ENCODE measurements around the gene PMM1. TPM values are rescaled to one million over a fixed set of nuclear protein-coding genes. Genes with fewer than 3 reads are reported as not detected.

The PMM1 gene
- total RNA-seq, 1 donor from 2014 or later: 47.1 TPM

DNA sequence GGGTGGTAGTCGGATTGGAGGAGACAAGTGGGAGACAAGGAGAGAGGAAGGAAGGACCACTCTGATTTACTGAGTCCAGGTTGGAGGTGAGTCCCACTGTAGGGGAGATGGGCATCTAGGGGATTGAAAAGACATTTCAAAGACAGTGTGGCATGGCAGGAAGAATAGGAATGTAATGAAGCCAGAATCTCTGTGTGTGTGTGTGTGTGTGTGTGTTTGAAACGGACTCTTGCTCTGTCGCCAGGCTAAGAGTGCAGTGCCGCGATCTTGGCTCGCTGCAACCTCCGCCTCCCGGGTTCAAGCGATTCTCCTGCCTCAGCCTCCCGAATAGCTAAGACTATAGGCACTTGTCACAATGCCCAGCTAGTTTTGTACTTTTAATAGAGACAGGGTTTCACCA lies 33.1 kb downstream of the PMM1 start:
- TF ChIP-seq, protein P1, sequence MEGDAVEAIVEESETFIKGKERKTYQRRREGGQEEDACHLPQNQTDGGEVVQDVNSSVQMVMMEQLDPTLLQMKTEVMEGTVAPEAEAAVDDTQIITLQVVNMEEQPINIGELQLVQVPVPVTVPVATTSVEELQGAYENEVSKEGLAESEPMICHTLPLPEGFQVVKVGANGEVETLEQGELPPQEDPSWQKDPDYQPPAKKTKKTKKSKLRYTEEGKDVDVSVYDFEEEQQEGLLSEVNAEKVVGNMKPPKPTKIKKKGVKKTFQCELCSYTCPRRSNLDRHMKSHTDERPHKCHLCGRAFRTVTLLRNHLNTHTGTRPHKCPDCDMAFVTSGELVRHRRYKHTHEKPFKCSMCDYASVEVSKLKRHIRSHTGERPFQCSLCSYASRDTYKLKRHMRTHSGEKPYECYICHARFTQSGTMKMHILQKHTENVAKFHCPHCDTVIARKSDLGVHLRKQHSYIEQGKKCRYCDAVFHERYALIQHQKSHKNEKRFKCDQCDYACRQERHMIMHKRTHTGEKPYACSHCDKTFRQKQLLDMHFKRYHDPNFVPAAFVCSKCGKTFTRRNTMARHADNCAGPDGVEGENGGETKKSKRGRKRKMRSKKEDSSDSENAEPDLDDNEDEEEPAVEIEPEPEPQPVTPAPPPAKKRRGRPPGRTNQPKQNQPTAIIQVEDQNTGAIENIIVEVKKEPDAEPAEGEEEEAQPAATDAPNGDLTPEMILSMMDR (IDR thresholded peaks at IDR 0.05): no peak
- H3K4me1 Mint-ChIP-seq (ENCODE audit: low read depth): peaks cover 45% of the 10 kb centered on the region
- H3K27ac Mint-ChIP-seq (ENCODE audit: unreplicated experiment): peak overlapping the region; percentile 85
- H3K9me3 Mint-ChIP-seq (ENCODE audit: low read depth): no peaks in the 10 kb centered on the region
- no peaks in the 10 kb centered on the region for H3K36me3 Mint-ChIP-seq (ENCODE audit: low read depth)
- no peak overlapping the region for H3K4me3 Mint-ChIP-seq (ENCODE audit: unreplicated experiment)
- no peak for DNase-seq (ENCODE audit: low spot score)
- H3K27me3 Mint-ChIP-seq (ENCODE audit: low read depth): no peaks in the 10 kb centered on the region

DNA sequence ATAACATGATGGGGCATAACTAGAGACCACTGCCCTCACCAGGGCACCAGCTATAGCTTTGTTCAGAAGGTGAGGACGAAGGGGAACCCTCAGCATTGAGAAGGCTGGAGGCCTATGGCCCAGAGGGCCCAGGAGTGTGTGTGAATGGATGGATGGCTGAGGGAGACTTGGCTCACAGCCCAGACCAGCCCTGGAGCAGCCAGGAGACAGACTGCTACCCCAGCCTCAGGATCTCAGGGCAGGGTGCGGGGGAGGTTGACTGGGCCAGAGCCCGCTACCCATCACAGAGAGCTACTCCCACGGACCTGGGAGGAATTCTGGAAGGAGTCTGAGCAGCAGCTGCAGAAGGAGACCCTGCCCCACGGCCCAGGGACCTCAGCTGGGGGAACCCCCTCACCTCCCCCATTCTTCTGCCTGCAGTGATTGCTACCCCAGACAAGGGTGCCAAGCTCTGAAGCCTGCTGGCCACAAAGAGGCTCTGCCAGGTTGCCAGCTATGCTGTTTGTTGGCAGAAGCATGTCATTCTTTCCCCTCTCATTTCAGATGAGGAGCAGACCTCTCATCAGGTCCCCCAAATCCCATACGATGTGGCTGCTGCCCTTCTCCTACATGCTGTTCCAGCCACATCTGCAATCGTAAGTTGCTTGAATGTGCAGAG lies 34.2 kb downstream of the PMM1 start:
- H3K36me3 Mint-ChIP-seq (ENCODE audit: low read depth): no peaks in the 10 kb centered on the region
- TF ChIP-seq, protein P1 (IDR thresholded peaks at IDR 0.05): no peak
- no peak overlapping the region for H3K27ac Mint-ChIP-seq (ENCODE audit: unreplicated experiment)
- no peak overlapping the region for H3K4me3 Mint-ChIP-seq (ENCODE audit: unreplicated experiment)
- no peaks in the 10 kb centered on the region for H3K9me3 Mint-ChIP-seq (ENCODE audit: low read depth)
- H3K4me1 Mint-ChIP-seq (ENCODE audit: low read depth): peaks cover 34% of the 10 kb centered on the region
- DNase-seq (ENCODE audit: low spot score): no peak
- no peaks in the 10 kb centered on the region for H3K27me3 Mint-ChIP-seq (ENCODE audit: low read depth)

DNA sequence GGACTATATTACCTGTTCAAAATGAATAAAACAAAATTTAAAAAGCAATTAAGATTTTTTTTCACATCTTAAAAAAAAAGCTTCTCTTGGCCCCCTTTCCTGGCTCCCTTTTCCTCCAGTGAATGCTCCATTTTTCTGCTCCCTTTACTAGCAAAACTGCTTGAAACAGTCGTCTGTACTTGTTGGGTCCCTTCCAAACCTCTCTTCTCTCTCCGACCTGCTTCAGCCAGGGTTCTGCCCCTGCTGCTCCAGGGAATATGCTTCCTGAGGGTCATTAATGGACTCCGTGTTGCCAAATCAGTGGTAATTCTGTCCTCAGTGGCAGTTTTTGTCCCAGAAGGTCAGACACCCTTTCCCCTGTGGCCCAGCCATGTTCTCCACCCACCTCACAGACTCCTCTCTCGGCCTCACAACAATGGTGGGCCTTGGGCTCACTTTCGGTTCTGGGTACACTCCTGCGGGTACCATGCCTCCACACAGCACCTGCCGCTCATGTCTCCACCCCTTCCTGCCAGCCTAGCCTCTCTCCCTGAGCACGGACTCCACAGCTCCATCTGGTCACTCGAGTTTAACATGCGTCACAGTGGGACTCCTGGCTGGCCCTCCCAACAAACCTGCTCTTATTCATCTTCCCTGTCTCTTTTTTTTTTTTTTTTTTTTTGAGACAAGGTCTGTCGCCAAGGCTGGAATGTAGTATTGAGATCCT lies 37.6 kb downstream of the PMM1 start:
- Mint-ChIP-seq H3K27me3 (ENCODE audit: low read depth) (no peaks in the 10 kb centered on the region), H3K4me1 (ENCODE audit: low read depth) (peaks cover 17% of the 10 kb centered on the region), H3K4me3 (ENCODE audit: unreplicated experiment) (no peak overlapping the region), H3K27ac (ENCODE audit: unreplicated experiment) (no peak overlapping the region), H3K9me3 (ENCODE audit: low read depth) (no peaks in the 10 kb centered on the region), H3K36me3 (ENCODE audit: low read depth) (no peaks in the 10 kb centered on the region)
- TF ChIP-seq, protein P1 (IDR thresholded peaks at IDR 0.05): no peak
- no peak for DNase-seq (ENCODE audit: low spot score)

DNA sequence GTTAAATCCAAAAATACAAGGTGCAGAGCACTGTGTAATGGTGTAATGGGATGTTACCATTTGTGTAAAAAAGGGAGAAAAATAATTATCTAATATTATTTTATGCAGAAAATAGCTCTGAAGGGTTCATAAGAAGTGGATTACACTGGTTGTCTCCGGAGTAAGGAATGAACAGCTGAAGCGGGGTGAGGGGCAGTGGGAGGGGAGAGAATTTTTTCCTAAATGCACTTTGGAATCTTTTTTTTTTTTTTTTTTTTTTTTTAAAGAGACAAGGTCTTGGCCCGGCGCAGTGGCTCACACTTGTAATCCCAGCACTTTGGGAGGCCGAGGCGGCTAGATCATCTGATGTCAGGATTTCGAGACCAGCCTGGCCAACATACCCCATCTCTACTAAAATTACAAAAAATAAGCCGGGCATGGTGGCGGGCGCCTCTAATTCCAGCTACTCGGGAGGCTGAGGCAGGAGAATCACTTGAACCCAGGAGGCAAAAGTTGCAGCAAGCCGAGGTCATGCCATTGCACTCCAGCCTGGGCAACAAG lies 38.6 kb downstream of the PMM1 start:
- TF ChIP-seq, protein P1 (IDR thresholded peaks at IDR 0.05): no peak
- H3K27me3 Mint-ChIP-seq (ENCODE audit: low read depth): no peaks in the 10 kb centered on the region
- peaks cover 8% of the 10 kb centered on the region for H3K4me1 Mint-ChIP-seq (ENCODE audit: low read depth)
- no peaks in the 10 kb centered on the region for H3K9me3 Mint-ChIP-seq (ENCODE audit: low read depth)
- no peaks in the 10 kb centered on the region for H3K36me3 Mint-ChIP-seq (ENCODE audit: low read depth)
- no peak overlapping the region for H3K27ac Mint-ChIP-seq (ENCODE audit: unreplicated experiment)
- DNase-seq (ENCODE audit: low spot score): no peak
- no peak overlapping the region for H3K4me3 Mint-ChIP-seq (ENCODE audit: unreplicated experiment)

DNA sequence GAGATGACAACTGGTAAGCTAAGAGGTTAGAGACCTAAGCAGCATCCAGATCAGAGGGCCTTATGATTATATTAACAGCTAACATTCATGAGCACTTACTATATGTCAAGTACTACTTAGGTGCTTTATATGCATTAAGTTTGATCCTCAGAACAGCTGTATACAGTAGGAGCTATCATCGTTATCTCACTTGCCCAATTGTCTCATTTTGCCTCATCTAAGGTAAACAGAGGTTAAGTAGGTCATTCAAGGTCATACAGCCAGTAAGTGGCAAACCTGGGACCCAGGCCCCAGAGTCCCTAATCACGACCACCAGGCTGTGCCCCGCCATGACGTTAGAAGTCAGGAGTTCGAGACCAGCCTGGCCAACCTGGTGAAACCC lies 40.8 kb downstream of the PMM1 start:
- H3K27me3 Mint-ChIP-seq (ENCODE audit: low read depth): no peaks in the 10 kb centered on the region
- H3K4me1 Mint-ChIP-seq (ENCODE audit: low read depth): peaks cover 7% of the 10 kb centered on the region
- no peaks in the 10 kb centered on the region for H3K9me3 Mint-ChIP-seq (ENCODE audit: low read depth)
- TF ChIP-seq, protein P1 (IDR thresholded peaks at IDR 0.05): no peak
- DNase-seq (ENCODE audit: low spot score): no peak
- no peak overlapping the region for H3K27ac Mint-ChIP-seq (ENCODE audit: unreplicated experiment)
- no peaks in the 10 kb centered on the region for H3K36me3 Mint-ChIP-seq (ENCODE audit: low read depth)
- no peak overlapping the region for H3K4me3 Mint-ChIP-seq (ENCODE audit: unreplicated experiment)
